ENCODE measurements around the gene PRELID1.

- no peak for TF ChIP-seq FOXK2 (IDR thresholded peaks at IDR 0.05)
- no peak for TF ChIP-seq SUZ12 (IDR thresholded peaks at IDR 0.05)
- TF ChIP-seq FOXA1 (IDR thresholded peaks at IDR 0.05): no peak
- no peak for TF ChIP-seq CTBP1 (IDR thresholded peaks at IDR 0.05; ENCODE audit: borderline replicate concordance)
These were observed 2.6 kb upstream of the PRELID1 start for GRCh38 chr5:177300951-177301350.
